Smooth muscle cell (in vitro differentiated cells): Measurements from ENCODE around the gene VASH1. TPM values are rescaled to one million over a fixed set of nuclear protein-coding genes. Genes with fewer than 3 reads are reported as not detected.

Experiments
- DNase-seq: peaks from one replicate; lab custom pipeline; 2025; ENCODE audit not compliant: unreplicated experiment; lab: John Stamatoyannopoulos, UW
- H2AFZ ChIP-seq: fragments of 200-600 bp; sonication (generic); 2 replicates; pipeline ENCODE4 v1.6.0; 2016; ENCODE audit warnings: antibody characterized with exemption, low read depth, mild to moderate bottlenecking
- H3F3A ChIP-seq: fragments of 200-600 bp; sonication (generic); 2 replicates; pipeline ENCODE4 v1.6.0; 2017; ENCODE audit warnings: antibody characterized with exemption, low read depth
- H3K27ac ChIP-seq: fragments of 200-600 bp; sonication (generic); 2 replicates; pipeline ENCODE4 v1.5.1; 2016; ENCODE audit warnings: low read depth, mild to moderate bottlenecking
- H3K27me3 ChIP-seq: fragments of 200-600 bp; sonication (generic); 2 replicates; pipeline ENCODE4 v1.6.1; 2016; ENCODE audit warnings: low read depth, mild to moderate bottlenecking
- H3K36me3 ChIP-seq: fragments of 200-600 bp; sonication (generic); 2 replicates; pipeline ENCODE4 v1.5.1; 2016; ENCODE audit warnings: low read depth
- H3K4me1 ChIP-seq: fragments of 200-600 bp; sonication (generic); 2 replicates; pipeline ENCODE4 v1.5.1; 2016; ENCODE audit warnings: low read depth
- H3K4me2 ChIP-seq: fragments of 200-600 bp; sonication (generic); 2 replicates; pipeline ENCODE4 v1.6.0; 2016; ENCODE audit warnings: mild to moderate bottlenecking
- H3K4me3 ChIP-seq: fragments of 200-600 bp; sonication (generic); 2 replicates; pipeline ENCODE4 v1.5.1; 2016; ENCODE audit warnings: mild to moderate bottlenecking
- H3K79me2 ChIP-seq: fragments of 200-600 bp; sonication (generic); 2 replicates; pipeline ENCODE4 v1.6.0; 2016; ENCODE audit warnings: low read depth, mild to moderate bottlenecking
- H3K9ac ChIP-seq: fragments of 200-600 bp; sonication (generic); 2 replicates; pipeline ENCODE4 v1.6.0; 2016; ENCODE audit warnings: low read depth
- H3K9me3 ChIP-seq: fragments of 200-600 bp; sonication (generic); replicated peaks from 2 replicates; pipeline ENCODE4 v1.5.1; 2016; ENCODE audit warnings: low read depth
- H4K20me1 ChIP-seq: fragments of 200-600 bp; sonication (generic); 2 replicates; pipeline ENCODE4 v1.6.0; 2016; ENCODE audit warnings: low read depth
- WGBS: methylation state at CpG from one replicate; pipeline ENCODE4 v1.1.7; 2016; ENCODE audit warnings: low lambda C conversion rate; 5-methylcytosine and 5-hydroxymethylcytosine counted together
- polyA plus RNA-seq: library from polyadenylated mRNA; unstranded; fragments of >200 nt; fragmentation: Nextera tagmentation; extraction: Ambion mirVana; gene quantifications from 2 replicates; pipeline ENCODE4 v1.2.1, GENCODE V29; 2016
- total RNA-seq: library from RNA; depleted of rRNA; stranded (reverse); fragments of >200 nt; gene quantifications from 2 replicates; pipeline ENCODE4 v1.2.3, GENCODE V29; 2014
- TF ChIP-seq, protein P1 (sequence below): fragments of 200-600 bp; sonication (generic); IDR thresholded peaks from 2 replicates; pipeline ENCODE4 v1.5.1; 2017; ENCODE audit warnings: borderline replicate concordance, mild to moderate bottlenecking, antibody characterized with exemption; ENCODE audit not compliant: insufficient read depth, poor library complexity, severe bottlenecking

VASH1 gene
- total and polyA plus RNA-seq, 2 experiments from 2014 or later: 23.8 to 39.3 TPM

DNA sequence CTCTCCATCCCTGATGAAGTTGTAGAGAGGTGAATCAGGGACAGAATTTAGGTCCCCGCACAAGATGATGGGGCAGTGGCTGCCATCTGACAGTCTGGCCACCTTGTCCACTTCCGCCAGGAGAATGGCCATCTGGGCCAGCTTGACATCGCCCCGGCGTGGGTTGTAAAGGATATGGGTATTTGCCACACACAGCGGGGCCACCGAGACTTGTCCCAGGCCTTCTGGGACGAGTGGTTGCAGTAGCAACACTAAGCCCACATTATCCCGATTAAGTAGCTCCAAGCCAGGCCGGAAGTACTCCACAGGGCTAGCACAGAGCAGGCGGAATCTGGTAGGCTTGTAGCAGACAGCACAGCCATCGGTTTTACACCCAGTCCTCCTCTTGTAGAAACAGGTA lies 45.2 kb downstream of the VASH1 start:
- no peak overlapping the region for H2AFZ ChIP-seq
- no peak overlapping the region for H3K27ac ChIP-seq
- H3K4me3 ChIP-seq: no peak overlapping the region
- H3K4me1 ChIP-seq: peaks cover 7% of the 10 kb centered on the region
- no peaks in the 10 kb centered on the region for H3K9me3 ChIP-seq
- peaks cover 3% of the 10 kb centered on the region for H3K36me3 ChIP-seq
- H3K9ac ChIP-seq: no peak overlapping the region
- no peak for DNase-seq
- peaks cover 8% of the 10 kb centered on the region for H4K20me1 ChIP-seq
- no peaks in the 10 kb centered on the region for H3F3A ChIP-seq
- WGBS: 91% methylated on average over 12 of the region's 12 CpGs
- peaks cover 8% of the 10 kb centered on the region for H3K79me2 ChIP-seq
- TF ChIP-seq, protein P1, sequence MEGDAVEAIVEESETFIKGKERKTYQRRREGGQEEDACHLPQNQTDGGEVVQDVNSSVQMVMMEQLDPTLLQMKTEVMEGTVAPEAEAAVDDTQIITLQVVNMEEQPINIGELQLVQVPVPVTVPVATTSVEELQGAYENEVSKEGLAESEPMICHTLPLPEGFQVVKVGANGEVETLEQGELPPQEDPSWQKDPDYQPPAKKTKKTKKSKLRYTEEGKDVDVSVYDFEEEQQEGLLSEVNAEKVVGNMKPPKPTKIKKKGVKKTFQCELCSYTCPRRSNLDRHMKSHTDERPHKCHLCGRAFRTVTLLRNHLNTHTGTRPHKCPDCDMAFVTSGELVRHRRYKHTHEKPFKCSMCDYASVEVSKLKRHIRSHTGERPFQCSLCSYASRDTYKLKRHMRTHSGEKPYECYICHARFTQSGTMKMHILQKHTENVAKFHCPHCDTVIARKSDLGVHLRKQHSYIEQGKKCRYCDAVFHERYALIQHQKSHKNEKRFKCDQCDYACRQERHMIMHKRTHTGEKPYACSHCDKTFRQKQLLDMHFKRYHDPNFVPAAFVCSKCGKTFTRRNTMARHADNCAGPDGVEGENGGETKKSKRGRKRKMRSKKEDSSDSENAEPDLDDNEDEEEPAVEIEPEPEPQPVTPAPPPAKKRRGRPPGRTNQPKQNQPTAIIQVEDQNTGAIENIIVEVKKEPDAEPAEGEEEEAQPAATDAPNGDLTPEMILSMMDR: no peak
- no peak overlapping the region for H3K4me2 ChIP-seq
- H3K27me3 ChIP-seq: no peaks in the 10 kb centered on the region

DNA sequence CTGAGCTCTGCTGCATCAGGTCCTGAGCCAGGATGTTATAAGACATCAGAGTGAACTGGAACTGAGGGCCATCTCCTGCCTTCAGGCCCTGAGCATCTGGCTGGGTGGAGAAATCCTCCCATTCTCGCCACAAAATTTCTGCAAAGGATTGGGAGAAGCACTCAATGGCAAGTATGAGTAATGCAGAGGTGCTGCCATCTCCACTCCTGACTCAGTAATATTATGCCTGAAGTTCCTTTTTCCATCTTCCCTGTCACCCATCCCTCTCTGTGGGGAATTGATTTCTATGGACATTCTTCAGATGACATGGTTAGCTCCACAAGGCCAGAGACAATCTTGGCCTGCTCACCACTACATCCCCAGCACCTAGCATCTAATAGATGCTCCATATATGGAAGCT lies 46.7 kb downstream of the VASH1 start:
- Histone ChIP-seq H3K27me3 (no peaks in the 10 kb centered on the region), H3K4me1 (peaks cover 13% of the 10 kb centered on the region), H3K9ac (no peak overlapping the region), H3K79me2 (peaks cover 8% of the 10 kb centered on the region), H3K4me3 (no peak overlapping the region), H3K9me3 (no peaks in the 10 kb centered on the region), H4K20me1 (peaks cover 8% of the 10 kb centered on the region), H3K4me2 (no peak overlapping the region), H2AFZ (no peak overlapping the region), H3K36me3 (peaks cover 3% of the 10 kb centered on the region), H3K27ac (no peak overlapping the region), H3F3A (no peaks in the 10 kb centered on the region)
- DNase-seq: no peak
- 79% methylated on average over 1 of the region's 1 CpG for WGBS
- TF ChIP-seq, protein P1: no peak

DNA sequence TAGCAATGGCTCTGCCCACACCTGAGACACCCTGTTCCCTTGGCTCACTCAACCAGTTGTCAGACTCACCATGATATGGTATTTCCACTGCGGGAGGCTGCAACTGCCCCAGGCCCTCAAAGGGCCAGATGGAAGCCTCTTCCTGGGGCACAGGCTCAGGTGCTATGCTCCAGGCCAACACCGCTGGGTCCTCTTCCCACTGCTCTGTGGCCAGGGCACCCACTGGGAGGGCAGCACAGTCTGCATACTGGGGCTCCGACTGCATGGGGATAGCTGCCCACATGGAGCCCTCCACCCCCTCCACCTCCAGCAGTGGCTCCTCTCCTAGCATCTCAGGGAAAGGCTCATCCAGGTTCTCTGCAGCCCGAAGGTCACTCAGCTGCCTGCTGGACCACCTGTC lies 47.7 kb downstream of the VASH1 start:
- Histone ChIP-seq H4K20me1 (peaks cover 8% of the 10 kb centered on the region), H3K27me3 (no peaks in the 10 kb centered on the region), H3K4me1 (peaks cover 13% of the 10 kb centered on the region), H3K9ac (no peak overlapping the region), H3K4me3 (no peak overlapping the region), H2AFZ (no peak overlapping the region), H3F3A (no peaks in the 10 kb centered on the region), H3K9me3 (no peaks in the 10 kb centered on the region), H3K27ac (no peak overlapping the region), H3K4me2 (no peak overlapping the region), H3K79me2 (peaks cover 8% of the 10 kb centered on the region), H3K36me3 (no peaks in the 10 kb centered on the region)
- DNase-seq: no peak
- WGBS: 92% methylated on average over 4 of the region's 4 CpGs
- TF ChIP-seq, protein P1: no peak

DNA sequence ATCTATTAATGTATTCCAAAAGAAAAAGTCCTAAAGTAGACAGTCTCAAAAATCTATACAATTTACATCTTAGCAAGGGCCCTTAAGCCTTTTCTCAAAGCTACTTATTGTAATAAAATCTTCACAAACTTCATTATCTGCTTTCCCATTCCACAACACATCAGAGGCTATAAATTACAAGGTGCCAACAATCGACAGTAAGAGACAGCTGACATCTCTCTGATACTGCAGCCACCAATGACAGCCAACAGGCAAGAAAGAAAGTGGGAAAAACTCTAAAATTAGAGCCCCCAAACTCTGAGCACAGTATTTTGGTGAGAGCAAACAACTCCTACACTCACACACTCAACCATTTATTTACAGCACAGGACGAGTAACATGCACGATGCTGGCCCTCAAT lies 49.3 kb downstream of the VASH1 start:
- H3K27me3 ChIP-seq: no peaks in the 10 kb centered on the region
- H3K36me3 ChIP-seq: no peaks in the 10 kb centered on the region
- TF ChIP-seq, protein P1: no peak
- no peaks in the 10 kb centered on the region for H3F3A ChIP-seq
- H3K27ac ChIP-seq: peak overlapping the region; percentile 42
- peaks cover 8% of the 10 kb centered on the region for H3K79me2 ChIP-seq
- peak overlapping the region; percentile 87 for H3K4me3 ChIP-seq
- no peaks in the 10 kb centered on the region for H3K9me3 ChIP-seq
- H4K20me1 ChIP-seq: peaks cover 8% of the 10 kb centered on the region
- DNase-seq: no peak
- peaks cover 13% of the 10 kb centered on the region for H3K4me1 ChIP-seq
- WGBS: 37% methylated on average over 3 of the region's 3 CpGs
- peak overlapping the region; percentile 30 for H3K9ac ChIP-seq
- H2AFZ ChIP-seq: no peak overlapping the region
- peak overlapping the region; percentile 100 for H3K4me2 ChIP-seq
